ENCODE results near the gene EPB41L4B.

- TF ChIP-seq CTCF (IDR thresholded peaks at IDR 0.05; ENCODE audit: low read depth, low read length), result no peak
- no peak for TF ChIP-seq EZH2phosphoT487 (IDR thresholded peaks at IDR 0.05; ENCODE audit: low read depth)
Measured at GRCh38 chr9:109256336-109256735, 64.5 kb downstream of the EPB41L4B start.
